Tibial nerve (tissue), 4 donors: ENCODE results near the gene KCNA2.

Experiments used
- EP300 ChIP-seq, 2 donors: sonication (generic); formaldehyde crosslinking; IDR thresholded peaks; one replicate each; pipeline ENCODE4 v1.6.1; 2017; ENCODE audit warnings: antibody characterized with exemption in 2 of 2, mild to moderate bottlenecking in 1 of 2
- TF ChIP-seq, protein P1 (sequence below), 5 experiments: fragments of 200-600 bp in 3 of 5; fragments of 450-650 bp in 2 of 5; sonication (generic) in 3 of 5; IDR thresholded peaks; one replicate each; pipeline ENCODE4 v1.5.1; 2016 to 2019; ENCODE audit warnings: antibody characterized with exemption in 5 of 5, mild to moderate bottlenecking in 3 of 5, moderate library complexity in 2 of 5

GRCh38 chr1:110650609-110651008 lies 44.5 kb upstream of the KCNA2 start:
- TF ChIP-seq, protein P1, sequence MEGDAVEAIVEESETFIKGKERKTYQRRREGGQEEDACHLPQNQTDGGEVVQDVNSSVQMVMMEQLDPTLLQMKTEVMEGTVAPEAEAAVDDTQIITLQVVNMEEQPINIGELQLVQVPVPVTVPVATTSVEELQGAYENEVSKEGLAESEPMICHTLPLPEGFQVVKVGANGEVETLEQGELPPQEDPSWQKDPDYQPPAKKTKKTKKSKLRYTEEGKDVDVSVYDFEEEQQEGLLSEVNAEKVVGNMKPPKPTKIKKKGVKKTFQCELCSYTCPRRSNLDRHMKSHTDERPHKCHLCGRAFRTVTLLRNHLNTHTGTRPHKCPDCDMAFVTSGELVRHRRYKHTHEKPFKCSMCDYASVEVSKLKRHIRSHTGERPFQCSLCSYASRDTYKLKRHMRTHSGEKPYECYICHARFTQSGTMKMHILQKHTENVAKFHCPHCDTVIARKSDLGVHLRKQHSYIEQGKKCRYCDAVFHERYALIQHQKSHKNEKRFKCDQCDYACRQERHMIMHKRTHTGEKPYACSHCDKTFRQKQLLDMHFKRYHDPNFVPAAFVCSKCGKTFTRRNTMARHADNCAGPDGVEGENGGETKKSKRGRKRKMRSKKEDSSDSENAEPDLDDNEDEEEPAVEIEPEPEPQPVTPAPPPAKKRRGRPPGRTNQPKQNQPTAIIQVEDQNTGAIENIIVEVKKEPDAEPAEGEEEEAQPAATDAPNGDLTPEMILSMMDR (IDR thresholded peaks at IDR 0.05): no peak
- no peak for TF ChIP-seq EP300 (IDR thresholded peaks at IDR 0.05)
